GM19452 (cell line): ENCODE data around the gene SPEM1.

Experiments used
- ATAC-seq: cut with Tn5 transposase; IDR thresholded peaks from one replicate; pipeline ENCODE4 v1.9.1; 2021; ENCODE audit not compliant: unreplicated experiment

Gene SPEM1

GRCh38 chr17:7419819-7420610, at the start of gene SPEM1:
Gene SPEM1 (plus strand): TSS chr17:7420324. CDS start chr17:7420385, 61 bp downstream.
- no peak for ATAC-seq

- no peak for ATAC-seq
Observed at GRCh38 chr17:7370853-7371252, 49.3 kb upstream of the SPEM1 start.

- no peak for ATAC-seq
Observed at GRCh38 chr17:7374353-7374752, 45.8 kb upstream of the SPEM1 start.

GRCh38 chr17:7379134-7379533, 41.0 kb upstream of the SPEM1 start:
- no peak for ATAC-seq

- no peak for ATAC-seq
Observed at GRCh38 chr17:7380321-7380720, 39.8 kb upstream of the SPEM1 start.

- ATAC-seq: no peak
Observed at GRCh38 chr17:7380855-7381683, 39.1 kb upstream of the SPEM1 start, which contains the start of gene TNK1. Gene TNK1 (plus strand): TSS chr17:7381089. CDS start chr17:7382927, 1,838 bp downstream.

GRCh38 chr17:7382901-7383300, 37.2 kb upstream of the SPEM1 start:
- ATAC-seq: no peak

- ATAC-seq: no peak
Observed at GRCh38 chr17:7383371-7383741, 36.8 kb upstream of the SPEM1 start.

GRCh38 chr17:7383742-7384488, 36.2 kb upstream of the SPEM1 start:
- no peak for ATAC-seq

GRCh38 chr17:7384489-7385081, 35.5 kb upstream of the SPEM1 start:
- ATAC-seq: no peak

GRCh38 chr17:7388856-7389255, 31.3 kb upstream of the SPEM1 start:
- ATAC-seq: no peak

GRCh38 chr17:7389924-7390910, 29.9 kb upstream of the SPEM1 start:
- ATAC-seq: no peak

- ATAC-seq: no peak
Observed at GRCh38 chr17:7391307-7391706, 28.8 kb upstream of the SPEM1 start.

GRCh38 chr17:7392696-7393612, 27.2 kb upstream of the SPEM1 start:
- no peak for ATAC-seq

GRCh38 chr17:7393613-7394451, 26.3 kb upstream of the SPEM1 start:
- ATAC-seq: peak; percentile 46

- peak; percentile 73 for ATAC-seq
Observed at GRCh38 chr17:7394452-7395191, 25.5 kb upstream of the SPEM1 start, which contains the start of gene PLSCR3. Gene PLSCR3 (minus strand): TSS chr17:7394525. CDS start chr17:7394110, 415 bp downstream.

- no peak for ATAC-seq
Observed at GRCh38 chr17:7396147-7396546, 24.0 kb upstream of the SPEM1 start.
